Measurements from ENCODE around the gene CLRN2.
"Not testable (repeated sequence)": the region's sequence is repeated elsewhere in the genome, so short reads cannot be mapped to it uniquely, and the experiment has no call there.

Gene CLRN2

DNA sequence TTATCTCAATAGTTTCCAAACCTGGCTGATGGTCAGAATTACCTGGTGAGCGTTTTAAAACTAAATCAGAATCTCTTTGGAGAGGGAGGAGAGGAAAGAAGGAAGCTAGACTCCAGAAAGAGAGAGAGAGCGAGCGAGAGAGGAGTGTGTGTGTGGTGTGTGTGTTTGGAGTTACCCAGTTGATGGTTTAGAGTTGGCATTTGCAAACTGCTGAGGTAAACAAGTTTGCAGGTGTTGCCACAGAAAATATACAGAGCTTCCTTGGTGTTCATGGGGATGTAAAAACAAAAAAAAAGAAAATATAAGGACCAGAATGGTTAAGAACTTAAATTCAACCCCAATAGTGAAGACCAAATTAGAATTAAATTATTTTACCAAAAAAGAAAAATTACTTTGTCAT lies 35.6 kb downstream of the CLRN2 start:
- Mint-ChIP-seq H3K27me3 (peaks cover 18% of the 10 kb centered on the region), H3K36me3 (no peaks in the 10 kb centered on the region), H3K4me1 (peaks cover 5% of the 10 kb centered on the region), H3K9me3 (no peaks in the 10 kb centered on the region), H3K27ac (no peak overlapping the region), H3K4me3 (no peak overlapping the region)
- ATAC-seq = no peak

DNA sequence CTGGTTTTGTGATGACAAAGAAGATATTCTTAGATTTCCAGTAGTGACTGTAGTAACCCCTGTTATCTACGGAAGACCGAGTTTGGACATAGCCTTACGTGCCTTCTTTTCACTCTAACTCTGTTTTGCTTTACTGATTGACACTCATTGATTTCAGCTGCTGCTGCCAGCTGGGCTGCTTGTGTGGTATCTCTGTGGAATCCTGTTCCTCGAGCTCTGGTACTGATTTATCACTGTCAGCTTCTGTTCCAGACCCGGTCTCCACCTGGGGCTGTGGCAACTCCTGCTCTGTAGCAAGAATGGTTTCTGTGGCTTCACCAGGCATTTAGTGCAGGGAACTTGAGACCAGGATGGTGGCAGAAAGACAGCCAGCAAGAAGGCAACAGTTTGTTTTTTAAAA lies 37.5 kb downstream of the CLRN2 start:
- peaks cover 20% of the 10 kb centered on the region for H3K27me3 Mint-ChIP-seq
- H3K27ac Mint-ChIP-seq = no peak overlapping the region
- no peaks in the 10 kb centered on the region for H3K36me3 Mint-ChIP-seq
- H3K4me3 Mint-ChIP-seq = no peak overlapping the region
- H3K4me1 Mint-ChIP-seq = peaks cover 5% of the 10 kb centered on the region
- ATAC-seq = no peak
- H3K9me3 Mint-ChIP-seq = no peaks in the 10 kb centered on the region

DNA sequence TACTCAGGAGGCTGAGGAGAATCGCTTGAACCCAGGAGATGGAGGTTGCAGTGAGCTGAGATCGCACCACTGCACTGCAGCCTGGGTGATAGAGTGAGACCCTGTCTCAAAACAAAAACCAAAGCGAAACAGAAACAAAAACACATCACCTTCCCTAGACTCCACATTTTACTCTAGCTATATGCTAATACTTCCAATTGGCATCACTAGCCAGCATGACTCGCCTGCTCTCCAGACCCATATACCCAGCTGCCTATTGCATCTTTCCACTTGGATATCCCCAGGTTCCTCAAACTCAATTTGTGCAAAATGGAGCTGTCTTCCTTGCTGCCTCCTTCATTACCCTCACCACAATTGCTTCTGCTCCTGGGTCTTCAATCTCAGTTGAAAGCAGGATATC lies 39.6 kb downstream of the CLRN2 start:
- H3K27me3 Mint-ChIP-seq = peaks cover 20% of the 10 kb centered on the region
- H3K4me3 Mint-ChIP-seq = no peak overlapping the region
- ATAC-seq = no peak
- no peaks in the 10 kb centered on the region for H3K9me3 Mint-ChIP-seq
- no peaks in the 10 kb centered on the region for H3K36me3 Mint-ChIP-seq
- peaks cover under 1% of the 10 kb centered on the region for H3K4me1 Mint-ChIP-seq
- no peak overlapping the region for H3K27ac Mint-ChIP-seq

DNA sequence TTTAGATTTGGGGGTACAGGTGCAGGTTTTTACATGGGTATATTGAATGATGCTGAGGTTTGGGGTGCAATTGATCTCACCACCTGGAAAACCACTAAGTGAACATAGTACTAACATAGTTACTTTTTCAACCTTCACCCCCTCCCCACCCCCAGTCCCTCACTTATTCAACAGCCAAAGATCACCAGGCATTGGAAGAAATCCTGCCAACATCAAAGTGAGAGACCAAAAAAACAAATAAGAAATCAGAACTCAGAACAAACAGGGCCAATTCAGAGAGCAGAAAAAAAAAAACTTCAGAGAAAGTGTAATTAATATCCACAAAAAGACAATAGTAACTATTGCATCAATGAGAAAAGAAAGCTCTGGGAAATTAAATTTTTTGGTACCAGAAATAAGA lies 41.5 kb downstream of the CLRN2 start:
- Mint-ChIP-seq H3K27ac (no peak overlapping the region), H3K36me3 (no peaks in the 10 kb centered on the region), H3K4me3 (no peak overlapping the region), H3K4me1 (no peaks in the 10 kb centered on the region), H3K27me3 (peaks cover 12% of the 10 kb centered on the region), H3K9me3 (no peaks in the 10 kb centered on the region)
- no peak for ATAC-seq

DNA sequence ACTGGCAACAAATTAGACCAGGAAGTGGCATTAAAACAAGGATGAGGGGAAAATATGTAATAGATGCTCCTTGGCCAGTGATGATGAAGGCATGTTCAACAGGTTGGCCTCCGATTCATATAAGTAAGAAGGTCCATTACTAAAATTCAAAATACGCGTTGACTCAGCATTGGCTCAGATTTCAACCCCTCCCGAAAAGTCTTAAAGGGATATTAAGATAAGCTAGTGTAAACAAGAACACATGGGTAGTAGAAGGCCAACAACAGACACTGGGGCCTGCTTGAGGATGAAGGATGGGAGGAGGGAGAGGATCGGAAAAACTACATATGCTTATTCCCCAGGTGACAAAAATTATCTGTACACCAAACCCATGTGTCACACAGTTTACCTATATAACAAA lies 42.9 kb downstream of the CLRN2 start:
- Mint-ChIP-seq H3K9me3 (no peaks in the 10 kb centered on the region), H3K36me3 (no peaks in the 10 kb centered on the region), H3K4me1 (no peaks in the 10 kb centered on the region), H3K27ac (no peak overlapping the region), H3K4me3 (no peak overlapping the region), H3K27me3 (peaks cover 12% of the 10 kb centered on the region)
- no peak for ATAC-seq

DNA sequence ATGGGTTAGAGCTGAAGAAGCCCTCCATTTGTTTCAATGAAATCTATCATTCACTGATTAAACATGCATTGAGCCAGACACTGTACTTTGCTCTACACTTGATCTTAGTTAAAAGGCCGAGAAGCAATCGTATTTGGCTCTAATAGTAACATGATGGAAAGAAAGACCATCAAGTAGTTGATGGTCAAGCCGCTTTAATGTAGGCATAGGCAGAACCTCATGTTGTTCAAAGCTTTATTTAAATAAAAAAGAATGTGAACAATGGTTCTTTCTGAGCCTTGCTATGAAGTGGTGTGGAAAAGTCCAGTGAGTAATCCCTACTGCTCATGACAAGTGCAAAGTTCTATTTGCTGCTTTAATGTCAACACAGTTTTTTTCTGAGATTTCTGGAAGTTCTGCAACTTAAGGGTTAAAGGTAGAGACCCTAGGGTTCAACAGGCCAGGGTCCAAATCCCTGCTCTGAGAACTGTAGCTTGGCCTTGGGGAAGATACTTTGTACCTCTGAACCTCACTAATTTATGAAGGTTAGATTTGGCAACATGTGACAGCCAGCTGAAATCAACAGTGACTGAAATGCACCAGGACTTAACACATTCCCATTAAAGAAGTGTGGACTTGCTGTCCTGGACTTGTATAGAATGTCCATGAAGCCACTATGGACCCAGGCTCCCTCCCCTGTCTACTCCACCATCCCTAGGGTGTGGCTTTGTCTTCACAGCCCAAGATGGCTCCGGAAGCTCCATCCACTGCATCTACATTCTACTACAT lies 44.2 kb downstream of the CLRN2 start:
- H3K4me3 Mint-ChIP-seq = no peak overlapping the region
- H3K4me1 Mint-ChIP-seq = no peaks in the 10 kb centered on the region
- peaks cover 12% of the 10 kb centered on the region for H3K27me3 Mint-ChIP-seq
- ATAC-seq = no peak
- H3K9me3 Mint-ChIP-seq = no peaks in the 10 kb centered on the region
- H3K27ac Mint-ChIP-seq = no peak overlapping the region
- no peaks in the 10 kb centered on the region for H3K36me3 Mint-ChIP-seq

DNA sequence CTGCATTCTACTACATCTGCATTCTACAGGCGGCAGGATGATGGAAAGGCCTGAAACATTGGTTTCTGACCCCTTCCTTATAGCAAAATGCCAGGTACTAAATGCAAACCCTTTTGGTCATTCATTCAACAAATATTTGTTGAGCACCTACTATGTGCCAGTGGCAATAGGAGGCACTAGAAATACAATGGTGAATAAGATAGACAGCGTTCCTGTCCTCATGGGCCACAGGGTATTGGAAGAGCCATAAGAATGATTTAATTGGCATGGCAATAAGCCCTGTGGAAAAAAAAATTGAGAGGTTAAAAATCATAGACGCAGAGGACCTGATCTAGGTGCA lies 44.7 kb downstream of the CLRN2 start:
- Mint-ChIP-seq H3K9me3 (no peaks in the 10 kb centered on the region), H3K4me1 (no peaks in the 10 kb centered on the region), H3K36me3 (no peaks in the 10 kb centered on the region), H3K27ac (no peak overlapping the region), H3K4me3 (no peak overlapping the region), H3K27me3 (peaks cover 11% of the 10 kb centered on the region)
- no peak for ATAC-seq

DNA sequence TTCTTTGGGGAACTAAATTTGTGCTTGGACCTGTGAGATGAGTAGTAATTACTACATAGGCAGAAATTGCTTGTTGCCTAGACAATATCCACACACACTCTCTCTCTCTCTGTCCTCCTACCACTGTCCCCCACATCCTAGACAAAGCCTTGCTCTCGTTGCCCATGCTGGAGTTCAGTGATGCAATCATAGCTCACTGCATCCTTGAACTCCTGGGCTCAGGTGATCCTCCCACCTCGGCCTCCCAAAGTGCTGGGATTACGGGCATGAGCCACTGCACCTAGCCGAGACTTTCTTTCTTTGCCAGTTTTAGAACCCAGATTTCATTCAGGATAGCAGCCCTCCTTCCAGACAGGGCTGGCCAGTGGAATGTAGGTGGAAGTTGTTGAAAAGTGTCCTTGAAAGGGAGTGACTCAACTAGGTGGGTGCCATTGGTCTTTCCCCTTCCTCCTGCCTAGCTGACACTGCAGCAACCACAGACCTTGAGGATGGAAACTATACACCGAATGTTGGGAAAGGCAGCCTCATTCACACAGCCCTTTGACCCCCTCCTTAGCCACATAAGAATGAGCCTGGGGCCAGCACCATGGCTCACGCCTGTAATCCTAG lies 45.2 kb downstream of the CLRN2 start:
- Mint-ChIP-seq H3K9me3 (no peaks in the 10 kb centered on the region), H3K27ac (no peak overlapping the region), H3K27me3 (peaks cover 6% of the 10 kb centered on the region), H3K4me1 (no peaks in the 10 kb centered on the region), H3K4me3 (no peak overlapping the region), H3K36me3 (no peaks in the 10 kb centered on the region)
- no peak for ATAC-seq

DNA sequence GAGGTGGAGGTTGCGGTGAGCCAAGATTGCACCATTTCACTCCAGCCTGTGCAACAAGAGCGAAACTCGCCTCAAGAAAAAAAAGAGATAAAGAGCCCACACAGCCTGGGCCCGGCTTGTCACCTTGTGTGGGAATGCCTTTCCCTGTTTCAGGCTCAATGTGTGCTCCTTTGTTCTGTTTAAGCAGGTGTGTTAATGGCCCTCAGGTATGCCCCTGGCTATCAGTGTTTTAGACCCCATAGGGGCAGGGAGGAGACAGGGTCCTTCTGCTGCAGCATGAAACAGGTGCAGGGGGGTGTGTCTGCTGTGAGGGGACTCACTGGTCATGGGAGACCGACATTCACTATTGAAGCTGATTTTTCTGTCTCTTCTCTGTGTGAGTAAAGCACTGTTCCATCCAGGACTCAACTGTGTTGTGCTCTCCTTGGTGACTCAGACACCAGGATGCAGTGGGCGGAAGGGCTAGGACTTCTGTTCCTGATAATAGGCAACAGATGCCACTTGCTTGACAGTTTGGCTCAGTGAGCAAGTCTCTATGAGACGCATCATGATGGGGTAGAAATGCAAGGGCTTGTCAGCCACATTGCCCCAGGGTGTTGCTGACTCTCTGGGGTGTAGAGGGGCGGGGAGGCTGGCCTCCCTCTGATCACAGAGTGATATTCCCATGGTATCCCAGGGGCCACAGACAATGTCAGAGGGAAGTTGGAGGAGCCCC lies 46.4 kb downstream of the CLRN2 start:
- Mint-ChIP-seq H3K27me3 (no peaks in the 10 kb centered on the region), H3K36me3 (no peaks in the 10 kb centered on the region)
- ATAC-seq = no peak

DNA sequence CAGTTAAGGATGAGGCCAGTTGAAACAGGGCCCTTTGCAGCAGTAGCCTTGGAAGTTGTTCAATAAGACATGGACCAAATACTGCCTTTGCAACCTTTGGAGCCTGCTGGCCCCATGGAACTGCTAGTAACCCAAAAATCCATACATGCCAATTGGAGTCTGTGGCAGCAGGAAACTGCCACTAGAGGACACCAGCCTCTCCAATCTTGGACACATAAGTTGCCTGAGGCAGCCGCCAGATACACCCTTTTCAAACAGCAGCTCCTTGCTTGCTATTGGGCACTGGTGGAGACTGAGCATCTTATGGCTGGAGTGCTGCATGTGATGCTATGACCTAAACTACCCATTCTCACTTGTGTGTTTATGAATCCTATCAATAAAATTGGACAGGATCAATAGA lies 47.2 kb downstream of the CLRN2 start:
- no peak for ATAC-seq
- no peak overlapping the region for H3K4me3 Mint-ChIP-seq

More for the DNA sequence above, 46.4 kb downstream of the CLRN2 start:
- H3K27ac Mint-ChIP-seq = no peak overlapping the region
- no peaks in the 10 kb centered on the region for H3K9me3 Mint-ChIP-seq
- no peaks in the 10 kb centered on the region for H3K4me1 Mint-ChIP-seq
- H3K4me3 Mint-ChIP-seq = no peak overlapping the region

DNA sequence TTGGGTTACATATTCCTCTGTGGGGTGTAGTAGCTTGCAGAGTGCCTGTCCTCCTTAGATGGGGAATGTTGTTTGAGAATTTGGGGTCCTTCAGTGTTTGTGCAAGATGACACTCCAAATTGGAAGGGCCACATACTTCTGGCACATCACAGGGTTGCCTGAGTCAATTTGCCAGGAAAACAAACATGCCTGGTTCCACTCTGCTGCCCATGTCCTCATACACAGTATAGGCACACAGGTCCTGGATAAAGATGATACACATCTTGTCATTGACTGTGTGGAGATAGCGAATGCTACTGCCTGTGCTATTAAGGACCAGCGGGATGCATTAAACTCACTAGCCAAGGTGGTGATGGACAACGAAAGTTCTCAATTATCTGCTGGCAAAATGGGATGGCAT lies 50.9 kb downstream of the CLRN2 start:
- Mint-ChIP-seq H3K27me3 (no peaks in the 10 kb centered on the region), H3K27ac (no peak overlapping the region), H3K4me3 (no peak overlapping the region), H3K36me3 (no peaks in the 10 kb centered on the region), H3K4me1 (no peaks in the 10 kb centered on the region), H3K9me3 (no peaks in the 10 kb centered on the region)
- ATAC-seq = no peak

More for the DNA sequence above, 47.2 kb downstream of the CLRN2 start:
- Mint-ChIP-seq H3K9me3 (no peaks in the 10 kb centered on the region), H3K36me3 (no peaks in the 10 kb centered on the region), H3K27ac (no peak overlapping the region), H3K27me3 (no peaks in the 10 kb centered on the region), H3K4me1 (no peaks in the 10 kb centered on the region)

DNA sequence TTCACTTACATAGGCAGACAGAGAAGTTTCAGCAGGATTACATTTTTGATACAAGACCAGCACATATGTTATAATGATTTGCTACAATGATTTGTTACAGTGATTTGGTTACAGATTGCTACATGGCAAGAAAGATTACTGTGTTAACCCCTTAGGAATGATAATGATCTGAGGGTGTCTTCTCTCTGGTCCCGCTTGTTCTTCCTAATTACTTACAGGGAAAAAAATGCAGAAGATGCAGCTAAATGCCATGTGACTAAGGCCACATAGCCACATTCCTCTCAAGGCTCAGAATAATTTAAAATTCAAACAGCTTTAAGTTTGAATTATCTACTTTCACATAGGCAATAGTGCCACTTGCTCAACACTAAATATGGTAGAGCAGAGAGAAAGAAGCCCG lies 52.3 kb downstream of the CLRN2 start:
- Mint-ChIP-seq H3K9me3 (no peaks in the 10 kb centered on the region), H3K27ac (no peak overlapping the region), H3K36me3 (no peaks in the 10 kb centered on the region), H3K27me3 (no peaks in the 10 kb centered on the region), H3K4me3 (no peak overlapping the region), H3K4me1 (no peaks in the 10 kb centered on the region)
- ATAC-seq = no peak

DNA sequence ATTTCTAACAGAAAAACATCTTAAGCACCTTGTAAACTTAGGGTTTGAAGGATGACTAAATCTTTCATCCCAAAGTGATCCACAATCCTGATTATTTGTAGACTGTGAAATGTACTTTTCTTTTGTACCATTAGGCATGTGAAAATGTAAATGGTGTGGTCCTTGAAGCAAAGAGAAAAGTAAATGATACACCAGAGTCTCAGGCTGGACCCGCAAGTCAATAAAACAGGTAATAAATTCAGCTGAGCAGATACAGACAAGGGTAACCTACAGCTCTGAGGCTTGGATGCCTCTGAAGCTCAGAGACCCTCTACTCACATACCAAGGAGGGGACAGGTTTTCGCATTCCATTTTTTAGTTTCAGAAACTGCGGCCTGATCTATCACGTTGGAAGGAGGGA lies 59.2 kb downstream of the CLRN2 start:
- H3K27me3 Mint-ChIP-seq = no peaks in the 10 kb centered on the region
- H3K27ac Mint-ChIP-seq = no peak overlapping the region
- H3K36me3 Mint-ChIP-seq = no peaks in the 10 kb centered on the region
- peaks cover 28% of the 10 kb centered on the region for H3K4me1 Mint-ChIP-seq
- no peak overlapping the region for H3K4me3 Mint-ChIP-seq
- H3K9me3 Mint-ChIP-seq = no peaks in the 10 kb centered on the region
- ATAC-seq = no peak

DNA sequence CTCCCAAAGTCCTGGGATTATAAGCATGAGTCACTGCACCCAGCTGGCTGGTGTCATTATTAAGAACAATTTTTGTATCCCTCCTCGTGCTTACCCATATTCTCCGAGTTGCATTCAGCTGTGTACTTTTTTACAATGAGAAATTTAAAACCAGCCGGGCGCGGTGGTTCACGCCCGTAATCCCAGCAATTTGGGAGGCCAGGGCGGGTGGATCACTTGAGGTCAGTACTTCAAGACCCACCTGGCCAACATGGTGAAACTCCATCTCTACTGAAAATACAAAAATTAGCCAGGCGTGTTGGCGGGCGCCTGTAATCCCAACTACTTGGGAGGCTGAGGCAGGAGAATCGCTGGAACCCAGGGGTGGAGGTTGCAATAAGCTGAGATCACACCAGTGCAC lies 60.2 kb downstream of the CLRN2 start:
- not testable (repeated sequence) for H3K4me3 Mint-ChIP-seq, H3K9me3 Mint-ChIP-seq, H3K36me3 Mint-ChIP-seq, H3K27me3 Mint-ChIP-seq, ATAC-seq, H3K27ac Mint-ChIP-seq
- peaks cover 33% of the 10 kb centered on the region for H3K4me1 Mint-ChIP-seq
